Body of pancreas (tissue), 4 donors: ENCODE data around the gene DHX35.

ENCODE experiments used
- CTCF ChIP-seq, 7 experiments: fragments of 450-650 bp in 4 of 7; fragments of 200-600 bp in 3 of 7; sonication (generic) in 3 of 7; IDR thresholded peaks; one replicate each; pipeline ENCODE4 v1.5.1; 2016 to 2019; ENCODE audit warnings: antibody characterized with exemption in 7 of 7
- POLR2A ChIP-seq, 3 donors: fragments of 450-650 bp; IDR thresholded peaks; one replicate each; pipeline ENCODE4 v1.6.1; 2016; ENCODE audit warnings: antibody characterized with exemption in 3 of 3, mild to moderate bottlenecking in 2 of 3

DNA sequence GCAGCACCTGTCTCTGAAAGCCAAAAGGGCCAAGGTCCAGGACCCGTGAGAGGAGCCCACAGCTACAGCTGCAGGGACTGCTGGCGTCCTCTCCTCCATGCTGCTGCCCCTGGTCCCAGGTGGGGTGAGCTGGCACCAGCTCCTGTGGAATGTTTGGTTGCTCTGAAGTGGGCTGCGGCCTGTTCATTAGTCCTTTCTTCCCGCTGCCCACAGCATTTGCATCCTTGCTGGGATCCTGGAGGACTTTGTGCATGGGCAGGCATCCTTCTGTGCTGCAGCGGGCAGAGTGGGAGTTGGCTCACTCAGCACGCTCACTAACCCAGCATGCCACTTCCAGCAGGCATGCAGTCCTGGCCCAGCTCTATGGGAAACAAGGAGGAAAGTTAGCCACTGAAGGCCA lies 76.4 kb downstream of the DHX35 start:
- TF ChIP-seq CTCF (IDR thresholded peaks at IDR 0.05) (no peak), POLR2A (IDR thresholded peaks at IDR 0.05) (no peak)
